HG03439 (cell line): ENCODE measurements around the gene TBC1D8.

ENCODE experiments used
- ATAC-seq: cut with Tn5 transposase; IDR thresholded peaks from one replicate; pipeline ENCODE4 v1.9.1; 2021; ENCODE audit warnings: mild to moderate bottlenecking, moderate library complexity; ENCODE audit not compliant: unreplicated experiment

Gene TBC1D8

GRCh38 chr2:101164021-101164420 is 12.8 kb upstream of the TBC1D8 start:
- no peak for ATAC-seq

DNA sequence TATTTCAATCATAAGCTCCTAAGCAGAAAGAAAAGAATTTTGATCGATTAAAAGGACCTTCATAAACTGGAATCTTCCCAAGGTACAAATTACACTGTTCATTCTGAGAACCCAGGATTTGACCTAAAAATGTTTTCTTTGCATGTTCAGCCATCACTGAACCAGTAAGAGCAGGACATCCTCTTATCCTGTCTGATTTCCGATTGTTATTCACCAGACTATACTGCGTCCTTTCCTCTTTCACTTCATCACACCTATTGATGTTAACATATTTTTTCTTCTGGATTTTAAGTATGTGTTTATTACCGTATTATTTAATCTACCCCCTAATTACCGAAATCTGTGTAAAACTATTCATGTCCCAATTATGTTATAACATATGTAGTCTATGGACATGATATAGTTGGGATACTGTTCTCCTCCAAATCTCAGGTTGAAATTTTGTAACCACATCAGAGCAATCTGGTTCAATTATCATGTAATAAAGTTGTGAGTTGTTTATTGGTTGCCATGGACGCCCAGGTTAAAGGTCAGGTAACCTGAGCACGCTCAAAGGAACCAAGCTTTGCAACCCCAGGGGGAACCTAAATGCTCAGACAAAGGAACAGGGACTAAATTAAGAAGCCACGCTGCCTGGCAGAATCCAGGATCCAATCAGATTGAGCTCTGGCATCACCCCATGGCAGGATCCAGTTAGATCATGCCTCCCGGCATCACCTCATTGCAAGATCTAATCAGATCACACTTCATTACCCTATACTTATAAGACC is 11.6 kb upstream of the TBC1D8 start:
- no peak for ATAC-seq

GRCh38 chr2:101161658-101162057 is 10.5 kb upstream of the TBC1D8 start:
- ATAC-seq = no peak

DNA sequence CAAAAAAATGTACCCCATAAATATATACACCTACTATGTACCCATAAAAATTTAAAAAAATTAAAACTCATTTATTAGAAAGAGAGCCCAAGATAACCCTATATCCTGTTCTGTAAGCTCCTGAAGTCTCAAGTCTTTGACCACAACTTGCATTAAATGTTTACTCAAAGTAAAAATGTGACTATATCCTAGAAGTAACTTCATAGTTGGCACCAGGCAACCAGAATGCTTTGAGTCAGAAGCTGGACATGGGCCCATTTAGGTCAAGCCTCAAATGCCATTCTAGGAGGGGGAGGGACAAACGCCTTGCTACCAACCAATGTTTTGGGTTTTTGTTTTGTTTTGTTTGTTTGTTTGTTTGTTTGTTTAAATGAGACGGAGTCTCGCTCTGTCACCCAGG is 9.3 kb upstream of the TBC1D8 start:
- no peak for ATAC-seq

DNA sequence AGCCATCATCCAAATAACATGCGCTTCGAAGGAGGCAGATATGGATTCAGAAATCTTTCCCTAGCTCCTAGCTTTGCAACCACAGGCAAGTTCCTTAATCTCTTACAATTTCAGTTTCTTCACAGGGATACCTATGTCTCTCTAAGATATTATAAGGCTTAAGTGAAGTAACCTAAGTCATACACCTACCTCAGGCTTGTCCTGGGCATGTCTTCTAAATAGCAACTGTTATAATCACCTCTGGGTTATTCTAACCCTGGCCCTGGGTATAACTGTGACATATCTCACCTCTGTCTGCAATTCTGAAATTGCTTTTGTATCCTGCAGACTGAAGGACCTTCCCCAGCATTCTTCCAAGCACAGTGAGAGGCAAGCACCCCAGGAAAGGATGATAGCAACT is 8.3 kb upstream of the TBC1D8 start:
- ATAC-seq = no peak

DNA sequence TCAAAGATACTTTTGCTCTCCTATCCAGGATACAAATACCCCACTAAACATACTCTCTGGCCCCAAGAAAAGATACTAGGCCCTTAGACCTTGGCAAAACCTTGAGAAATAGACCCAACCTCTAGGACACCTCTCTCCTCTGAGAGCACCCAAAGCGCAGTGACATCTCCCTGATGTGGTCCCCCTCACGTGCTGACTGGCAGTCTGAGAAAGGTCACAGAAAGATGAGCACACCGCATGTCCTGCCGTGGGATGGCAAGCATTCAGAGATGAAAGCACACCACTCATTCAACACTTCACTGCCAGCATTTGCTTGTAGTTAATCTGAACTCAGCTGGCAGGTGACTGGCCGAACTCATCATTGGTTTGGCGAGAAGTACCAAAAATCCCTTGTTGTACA is 6.1 kb upstream of the TBC1D8 start:
- no peak for ATAC-seq

DNA sequence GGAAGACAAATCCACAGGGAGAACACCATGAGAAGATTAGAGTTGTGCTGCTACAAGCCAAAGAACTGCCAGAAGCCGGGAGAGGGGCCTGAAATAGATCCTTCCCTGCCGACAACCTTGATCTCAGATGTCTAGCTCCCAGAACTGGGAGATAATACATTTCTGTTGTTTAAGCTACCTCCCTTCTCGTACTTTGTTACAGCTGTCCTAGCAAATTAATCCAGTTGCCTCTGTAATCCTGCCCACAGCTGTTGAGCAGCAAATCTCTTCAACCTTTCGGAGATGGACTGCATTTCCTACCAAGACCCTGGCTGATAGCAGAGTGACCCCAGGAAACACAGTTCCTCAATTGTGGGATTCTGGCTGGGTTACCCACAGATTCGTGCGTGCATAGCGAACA is 2.6 kb upstream of the TBC1D8 start:
- no peak for ATAC-seq

DNA sequence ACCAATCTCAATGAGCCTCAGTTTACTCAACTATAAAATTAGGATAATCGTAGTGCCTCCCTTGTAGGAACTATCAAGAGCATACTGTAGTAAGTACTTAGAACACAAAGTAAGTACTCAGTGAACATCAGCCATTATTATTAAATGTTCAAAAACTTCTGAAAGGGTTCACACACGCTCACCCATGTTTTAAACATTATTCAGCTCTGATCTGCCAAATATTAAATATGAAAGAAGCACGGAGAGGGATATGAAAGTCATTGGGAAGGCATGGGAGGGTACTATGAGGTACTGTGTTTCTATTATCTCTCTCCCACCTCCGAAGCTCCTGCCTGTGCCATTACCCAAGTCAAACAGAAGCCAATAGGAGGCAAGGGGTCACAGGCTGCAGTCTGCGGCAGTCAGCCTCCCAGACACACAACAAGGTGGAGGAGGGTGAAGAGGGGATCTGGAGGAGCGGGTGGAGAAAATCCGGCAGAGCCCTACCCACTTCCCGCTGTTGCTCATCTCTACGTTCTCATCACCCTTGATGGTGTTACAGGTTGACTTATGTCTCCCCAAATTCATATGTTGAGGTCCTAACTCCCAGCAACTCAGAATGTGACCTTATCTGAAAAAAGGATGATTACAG is 2.0 kb upstream of the TBC1D8 start:
- no peak for ATAC-seq

DNA sequence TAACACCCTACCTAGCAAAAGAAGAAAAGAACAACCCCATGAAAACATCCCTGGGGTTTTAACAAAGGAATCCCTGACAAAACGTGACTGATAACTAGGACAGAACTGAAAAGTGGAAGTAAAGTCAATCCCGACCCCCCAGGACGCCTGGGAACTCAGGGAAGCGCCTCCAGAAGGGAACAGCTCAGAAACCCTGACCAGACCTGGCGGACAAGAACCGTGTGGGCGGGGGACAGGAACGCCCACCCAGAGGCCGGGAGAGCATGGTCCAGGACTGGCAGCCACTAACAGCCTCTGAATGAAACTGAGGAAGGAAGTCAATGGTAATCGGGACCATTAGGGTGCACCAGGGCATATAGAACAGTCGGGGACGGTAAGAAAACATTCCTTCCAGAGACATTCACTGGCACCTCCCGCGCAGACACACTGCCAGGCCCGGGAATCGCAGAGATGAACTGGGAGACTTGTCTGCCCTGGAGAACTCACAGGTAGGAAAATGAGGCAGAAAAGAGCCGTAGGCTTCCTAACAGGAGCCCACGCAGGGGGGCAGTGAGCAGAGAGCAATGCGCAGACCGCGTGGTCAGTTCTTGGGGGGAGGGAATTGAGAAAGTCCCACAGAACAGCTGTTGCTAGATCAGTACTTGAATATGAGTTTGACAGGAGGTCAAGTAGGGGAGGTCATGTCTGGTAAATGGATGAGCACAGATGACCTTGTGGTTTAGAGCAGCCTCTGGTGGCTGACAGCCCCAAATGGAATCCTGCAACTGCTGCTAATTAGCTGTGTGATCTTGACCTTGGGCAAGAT is 1.3 kb upstream of the TBC1D8 start:
- ATAC-seq = peak; percentile 55

GRCh38 chr2:101151859-101152271 is 683 bp upstream of the TBC1D8 start:
- ATAC-seq = no peak

DNA sequence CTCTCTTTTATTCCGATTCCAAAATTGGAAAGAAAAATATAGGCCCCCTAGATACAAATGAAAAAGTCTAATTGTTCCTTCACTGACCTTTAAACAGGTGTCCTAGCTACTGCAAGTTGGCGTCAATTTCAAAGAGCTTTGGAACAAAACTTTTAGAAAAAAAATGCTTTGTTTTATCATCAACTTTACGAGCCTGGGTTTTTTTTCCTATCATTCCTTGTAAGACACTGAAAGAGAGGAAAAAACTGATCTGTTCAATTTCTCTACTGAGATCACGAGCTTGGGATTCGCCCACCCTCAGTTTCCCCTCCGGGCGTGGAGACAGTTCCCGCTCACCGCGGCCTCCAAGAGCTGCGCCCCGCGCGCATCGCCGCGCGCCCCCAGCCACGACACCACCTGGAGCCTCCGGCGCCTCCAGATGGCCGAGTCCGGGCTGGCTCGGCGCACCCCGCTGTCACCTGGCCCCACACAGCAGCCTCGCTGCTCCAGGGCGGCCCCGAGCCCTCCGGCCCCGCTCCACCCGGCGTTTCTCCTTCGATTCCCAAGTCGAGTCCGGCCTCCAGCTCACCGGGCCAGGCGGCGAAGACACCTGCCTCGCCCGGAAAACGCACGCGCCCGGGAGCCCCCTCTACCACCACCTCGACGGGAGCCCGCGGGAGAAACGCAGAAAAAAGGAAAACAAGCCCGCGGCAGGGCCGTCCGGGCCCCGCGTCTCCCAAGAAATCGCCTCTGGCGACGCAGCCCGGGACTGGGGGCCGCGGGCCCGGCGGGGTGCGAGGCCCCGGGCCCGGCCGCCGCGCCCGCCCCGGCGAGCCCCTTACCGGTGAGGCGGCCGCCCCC is 656 bp downstream of the TBC1D8 start:
- ATAC-seq = peak; percentile 6

DNA sequence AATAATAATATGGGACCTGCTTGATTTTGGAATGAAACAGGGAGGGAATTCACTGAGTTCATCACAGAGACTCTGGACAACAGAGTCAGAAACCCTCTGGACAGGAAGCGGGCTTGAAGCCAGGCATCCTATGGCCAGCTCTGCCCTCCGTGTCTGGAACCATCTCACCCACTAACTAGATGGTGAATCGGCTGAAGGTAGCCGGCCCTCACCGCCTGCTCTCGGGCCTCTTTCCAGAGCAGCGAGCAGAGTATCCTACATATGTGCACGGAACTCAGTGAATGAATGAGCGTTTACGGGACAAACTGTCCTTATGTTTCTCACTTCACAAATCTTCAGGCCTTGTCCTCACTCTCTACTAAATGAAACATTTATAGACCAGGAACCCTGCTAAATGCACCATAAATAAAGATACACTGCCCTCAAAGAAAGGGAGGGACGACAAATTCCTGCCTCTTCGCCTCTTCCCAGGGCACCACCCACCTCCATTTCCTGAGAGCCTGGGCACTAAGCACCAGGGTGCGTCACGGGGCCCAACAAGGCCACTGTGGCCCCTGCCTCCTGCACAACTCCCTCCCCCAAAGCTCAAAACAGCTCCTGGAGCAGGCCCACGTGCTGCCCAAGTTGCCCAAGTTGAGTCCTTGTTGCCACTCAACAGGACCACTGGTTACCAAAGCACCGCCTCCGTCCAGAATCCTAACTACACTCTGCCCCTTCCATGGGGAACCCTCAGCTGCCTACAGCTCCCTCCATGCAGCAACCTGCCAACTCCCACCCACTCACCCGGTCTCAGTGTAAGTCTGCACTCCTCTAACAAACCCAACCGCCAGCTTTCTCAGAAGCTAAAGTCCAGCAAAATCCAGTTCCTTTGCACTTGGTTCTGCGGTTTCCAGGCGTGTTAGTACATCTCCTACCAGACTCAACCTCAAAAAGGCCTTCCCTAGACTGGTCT is 1.7 kb downstream of the TBC1D8 start:
- no peak for ATAC-seq

DNA sequence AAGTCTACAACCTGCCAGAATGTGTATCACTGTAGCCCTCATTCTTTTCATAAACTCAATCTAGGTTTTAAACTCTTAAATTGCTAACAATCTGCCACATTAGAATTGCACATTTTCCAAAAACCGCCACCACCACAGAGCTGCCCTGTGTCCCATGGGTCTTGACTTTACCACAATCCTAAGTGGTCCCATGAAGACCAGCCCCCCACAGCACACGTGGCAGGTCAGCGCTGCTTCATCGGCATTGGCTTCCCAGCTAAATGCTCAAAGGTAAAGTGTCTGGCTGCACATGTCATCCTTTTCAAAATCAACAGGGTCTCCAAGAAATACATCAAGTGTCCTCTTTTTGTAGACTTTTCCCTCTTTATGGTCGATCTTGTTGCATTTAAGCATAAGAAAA is 2.4 kb downstream of the TBC1D8 start:
- no peak for ATAC-seq

DNA sequence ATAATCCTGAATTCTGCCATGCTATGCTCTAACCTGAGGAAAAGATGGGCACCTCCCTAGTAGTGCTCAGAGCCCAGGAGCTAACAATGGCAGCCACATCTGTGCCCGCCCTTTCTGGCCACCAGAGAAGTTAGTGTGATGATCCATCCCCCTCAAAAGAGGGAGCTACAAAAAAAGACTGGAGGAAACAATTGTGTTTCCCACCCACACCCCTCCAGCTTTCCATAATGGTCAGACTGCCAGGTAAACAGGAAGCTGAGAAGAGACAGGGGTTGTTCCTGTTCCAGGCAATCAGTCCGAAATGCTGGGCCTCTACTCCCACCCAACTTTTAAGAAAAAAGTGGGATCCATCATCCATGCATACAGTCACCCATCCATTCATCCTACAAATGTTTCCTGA is 3.2 kb downstream of the TBC1D8 start:
- ATAC-seq = no peak

- no peak for ATAC-seq
Observed at GRCh38 chr2:101147062-101147461, 4.1 kb downstream of the TBC1D8 start.

DNA sequence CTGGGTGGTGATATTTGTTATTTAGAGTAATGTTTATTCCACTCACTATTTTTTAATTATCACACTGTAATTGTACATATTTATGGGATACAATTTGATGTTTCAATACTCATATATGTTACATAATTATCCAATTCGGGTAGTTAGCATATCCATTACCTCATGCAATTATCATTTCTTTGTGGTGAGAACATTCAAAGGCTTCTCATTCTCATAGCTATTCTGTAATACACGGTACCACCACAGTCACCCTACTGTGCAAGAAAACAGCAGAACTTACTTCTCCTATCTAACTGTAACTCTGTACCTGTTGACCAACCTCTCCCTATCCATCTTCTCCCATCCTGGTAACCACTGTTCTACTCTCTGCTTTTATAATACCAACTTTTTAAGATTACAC is 4.6 kb downstream of the TBC1D8 start:
- ATAC-seq = no peak

DNA sequence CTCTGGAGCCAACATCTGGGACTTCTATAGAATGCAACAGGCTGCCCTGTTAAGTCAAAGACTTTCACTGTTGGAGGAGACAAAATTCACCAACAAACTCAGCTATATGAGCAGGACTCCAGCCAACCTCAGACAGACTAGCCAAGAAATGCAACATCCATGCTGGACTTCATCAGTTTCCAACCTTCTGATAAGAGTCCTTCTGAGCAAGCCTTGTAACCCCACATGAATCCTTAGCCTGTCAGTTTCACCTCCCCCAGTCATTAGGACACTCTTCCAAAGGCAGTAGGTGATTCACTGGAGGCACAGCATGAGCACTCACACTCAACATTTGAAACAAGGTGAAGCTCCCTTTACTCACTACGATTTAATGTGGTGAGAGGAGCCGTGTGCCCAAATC is 5.8 kb downstream of the TBC1D8 start:
- ATAC-seq = no peak

GRCh38 chr2:101142163-101142562 is 9.0 kb downstream of the TBC1D8 start:
- no peak for ATAC-seq

- ATAC-seq = no peak
Observed at GRCh38 chr2:101140978-101141655, 10.1 kb downstream of the TBC1D8 start.
